GM18870 (cell line): ENCODE measurements around the gene SLC43A3.
"Not testable (repeated sequence)": the region's sequence is repeated elsewhere in the genome, so short reads cannot be mapped to it uniquely, and the experiment has no call there.

Experiments
- ATAC-seq: cut with Tn5 transposase; IDR thresholded peaks from one replicate; pipeline ENCODE4 v1.9.1; 2021; ENCODE audit warnings: moderate library complexity; ENCODE audit not compliant: unreplicated experiment

SLC43A3 gene

GRCh38 chr11:57387289-57388030 lies 39.5 kb downstream of the SLC43A3 start:
- ATAC-seq, result no peak

GRCh38 chr11:57386178-57386940 lies 40.6 kb downstream of the SLC43A3 start:
- ATAC-seq, result no peak

- no peak for ATAC-seq
Observed at GRCh38 chr11:57380975-57381374, 45.9 kb downstream of the SLC43A3 start, which contains the start of gene PRG3. TSS of gene PRG3 (minus strand) at chr11:57381150. CDS start at chr11:57380708, 442 bp downstream.

GRCh38 chr11:57379732-57380131 lies 47.2 kb downstream of the SLC43A3 start:
- no peak for ATAC-seq

DNA sequence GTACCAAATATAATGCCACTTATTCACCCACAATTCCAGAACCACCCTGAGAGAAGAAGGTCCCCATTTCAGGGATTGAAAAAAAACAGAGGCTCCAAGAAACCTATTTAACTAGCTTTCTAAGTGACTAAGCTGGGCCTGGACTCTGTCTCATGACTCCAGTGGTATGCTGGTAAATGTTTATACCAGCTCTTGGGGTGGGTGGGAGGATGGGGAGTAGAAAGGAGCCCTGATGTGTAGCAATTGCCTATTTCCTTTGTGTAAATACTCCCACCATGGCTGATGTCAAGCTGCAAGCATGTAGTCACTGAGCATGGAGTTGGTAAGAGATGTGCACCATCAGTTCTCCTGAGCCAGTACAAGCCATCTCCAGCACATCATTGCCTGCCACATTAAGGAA lies 48.7 kb downstream of the SLC43A3 start:
- no peak for ATAC-seq

DNA sequence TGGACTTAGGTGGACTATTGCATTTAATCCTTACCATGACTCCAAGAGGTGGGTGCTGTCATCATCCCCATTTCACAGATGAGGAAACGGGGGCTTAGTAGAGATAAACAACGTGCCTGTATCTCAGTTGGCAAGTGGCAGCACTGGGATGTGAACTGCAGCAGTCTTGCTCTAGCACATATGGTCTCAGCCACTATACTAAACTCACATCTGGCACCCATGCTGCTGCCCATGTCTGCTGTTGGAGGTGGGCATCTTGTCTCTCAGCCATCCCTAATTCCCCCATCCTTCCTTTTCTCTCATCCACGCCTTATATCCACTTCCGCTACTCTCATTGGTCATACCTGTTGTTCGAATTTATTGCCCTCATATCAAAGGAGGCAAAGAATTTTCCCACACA lies 49.8 kb downstream of the SLC43A3 start:
- ATAC-seq, result no peak

DNA sequence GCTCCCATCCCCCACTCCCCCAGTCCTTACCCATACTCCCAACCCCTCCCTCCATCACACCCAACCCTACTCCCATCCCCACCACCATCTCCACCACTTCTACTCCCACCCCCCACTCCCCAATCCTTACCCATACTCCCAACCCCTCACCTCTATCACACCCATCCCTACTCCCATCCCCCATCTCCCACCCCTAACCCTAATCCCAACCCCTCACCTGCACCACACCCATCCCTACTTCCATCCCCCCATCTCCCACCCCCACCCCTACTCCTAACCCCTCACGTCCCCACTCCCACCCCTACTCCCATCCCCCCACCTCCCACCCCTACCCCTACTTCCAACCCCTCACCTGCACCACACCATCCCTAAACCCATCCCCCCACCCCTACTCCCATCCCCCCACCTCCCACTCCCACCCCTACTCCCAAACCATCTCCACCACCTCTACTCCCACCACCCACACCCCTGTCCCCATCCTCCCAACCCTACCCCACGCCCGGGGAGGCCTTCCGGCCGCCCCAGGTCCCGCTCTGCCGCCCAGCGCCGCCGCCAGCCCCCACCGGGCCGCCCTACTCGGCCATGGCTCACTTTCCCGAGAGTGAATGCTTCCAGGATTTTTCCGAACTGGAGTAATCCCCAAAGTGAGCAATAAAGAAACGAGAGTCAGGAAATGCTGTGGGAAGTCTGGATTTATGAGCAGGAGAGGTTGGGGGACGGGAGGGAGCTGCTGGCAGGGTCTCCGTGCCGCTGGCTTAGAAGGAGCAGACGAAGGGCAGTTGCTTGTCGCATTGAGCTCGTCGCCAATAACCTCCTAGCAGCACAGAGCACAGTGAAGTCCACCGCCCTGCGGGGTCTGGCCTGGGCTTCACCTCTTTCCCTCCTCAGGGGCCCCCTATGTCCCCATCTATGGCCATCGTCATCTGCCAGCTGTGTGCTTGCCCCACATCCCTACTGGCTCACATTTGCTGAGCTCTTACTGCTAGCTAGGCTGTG lies 50.5 kb downstream of the SLC43A3 start:
- ATAC-seq, result no peak

DNA sequence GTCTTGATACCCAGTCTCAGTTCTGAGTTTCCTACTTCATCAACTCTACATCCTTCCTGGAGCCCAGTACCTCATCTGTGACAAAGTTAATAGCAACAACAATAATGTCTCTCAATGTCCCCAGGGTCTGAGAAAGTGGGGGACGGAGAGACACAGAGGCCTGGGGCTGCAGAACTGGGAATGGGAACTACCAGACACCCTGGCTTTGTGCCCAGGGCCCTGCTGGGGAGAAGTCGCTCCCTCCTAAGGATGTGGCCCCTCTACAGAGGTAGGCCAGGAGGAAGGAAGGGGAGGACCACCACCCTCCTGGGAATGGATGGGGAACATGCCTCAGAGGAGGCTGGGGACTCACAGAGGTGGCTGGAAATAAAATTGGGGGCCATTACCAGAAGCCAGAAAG lies 51.4 kb downstream of the SLC43A3 start:
- ATAC-seq, result no peak

DNA sequence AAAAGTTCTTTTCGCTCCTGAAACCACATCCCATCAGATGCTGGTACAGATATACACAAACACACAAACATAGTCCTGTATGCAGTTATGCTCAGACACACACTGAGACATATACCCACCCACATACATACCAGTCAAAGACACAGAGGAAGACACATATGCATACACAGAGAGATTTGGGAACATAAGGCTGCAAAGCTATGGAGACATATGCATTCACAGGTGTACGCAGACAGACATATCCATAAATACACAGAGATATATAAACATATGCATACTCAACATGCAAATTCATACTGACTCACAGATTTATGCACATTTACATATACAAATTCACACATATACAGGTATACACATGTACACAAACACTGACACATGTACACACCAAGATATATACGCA lies 52.0 kb downstream of the SLC43A3 start:
- no peak for ATAC-seq

- no peak for ATAC-seq
Observed at GRCh38 chr11:57373146-57373545, 53.8 kb downstream of the SLC43A3 start.

DNA sequence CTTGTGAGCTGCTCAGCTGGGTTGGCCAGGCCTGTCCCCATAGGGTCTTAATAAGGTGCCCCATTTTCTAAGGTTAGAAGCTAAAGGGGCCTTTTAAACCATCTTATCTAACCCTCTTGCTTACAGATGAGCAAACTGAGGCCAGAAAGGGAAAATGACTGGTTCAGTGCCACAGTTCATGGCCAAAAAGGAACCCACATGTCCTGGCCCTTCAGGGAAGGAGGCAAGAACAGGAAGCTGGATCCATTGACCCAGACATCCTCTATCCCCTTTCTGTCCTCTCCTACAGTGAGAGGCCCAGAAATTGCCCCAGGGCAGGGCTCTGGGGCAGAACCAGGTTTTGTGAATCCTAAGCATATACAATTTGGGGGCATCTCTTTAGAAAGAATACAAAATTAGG lies 56.0 kb downstream of the SLC43A3 start:
- ATAC-seq, result no peak

DNA sequence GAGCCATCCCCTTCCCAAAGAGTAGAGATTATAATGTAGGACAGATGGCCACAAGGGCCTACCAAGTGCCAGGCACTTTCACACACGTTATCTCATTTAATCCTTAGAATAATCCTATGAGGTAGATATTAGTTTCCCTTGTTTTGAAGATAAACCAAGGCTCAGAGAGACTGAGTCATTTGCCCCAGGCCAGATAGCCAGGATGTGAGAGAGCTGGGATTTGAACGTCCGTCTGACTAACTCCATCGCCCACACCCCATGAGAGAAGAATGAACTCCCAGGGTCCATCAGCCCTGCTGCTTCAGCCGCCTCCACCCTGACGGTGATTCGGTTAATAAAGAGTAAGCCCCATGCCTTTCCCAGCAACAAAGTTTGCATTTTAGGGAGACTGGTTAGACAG lies 56.7 kb downstream of the SLC43A3 start:
- no peak for ATAC-seq

GRCh38 chr11:57368845-57369232 lies 58.1 kb downstream of the SLC43A3 start:
- no peak for ATAC-seq

DNA sequence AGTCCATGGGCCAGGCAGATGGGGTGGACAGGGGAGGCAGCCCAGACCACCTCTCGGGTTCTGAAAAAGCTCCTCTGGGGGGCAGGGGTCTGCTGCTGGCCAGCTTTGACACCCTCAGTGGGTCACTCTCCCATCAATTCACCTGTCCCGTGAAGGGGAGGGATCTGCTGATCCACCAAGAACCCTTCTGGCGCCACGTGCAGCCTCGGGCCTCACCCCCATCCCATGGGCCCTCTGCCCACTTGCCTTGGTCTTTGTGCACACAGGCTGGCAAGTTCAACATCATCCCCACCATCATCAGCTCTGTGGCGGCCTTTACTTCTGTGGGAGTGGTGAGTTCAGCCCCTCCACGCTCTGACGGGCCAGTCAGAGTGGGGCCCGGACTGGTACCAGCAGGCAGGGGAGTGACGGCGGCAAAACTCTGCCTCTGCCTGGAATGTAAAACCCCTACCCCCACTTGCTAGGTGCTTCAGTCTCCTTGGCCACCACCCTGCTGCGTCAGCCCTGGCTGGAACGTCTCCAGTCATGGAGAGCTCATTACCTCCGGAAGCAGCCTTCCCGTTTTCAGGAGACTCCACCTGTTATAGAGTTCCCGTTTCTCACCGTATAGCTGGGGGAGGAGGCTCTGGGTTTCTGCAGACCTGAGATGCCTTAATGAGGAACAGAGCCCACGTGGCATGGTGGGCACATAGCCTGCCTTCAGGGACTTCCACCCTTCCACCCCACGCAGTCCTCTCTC lies 58.6 kb downstream of the SLC43A3 start:
- no peak for ATAC-seq

DNA sequence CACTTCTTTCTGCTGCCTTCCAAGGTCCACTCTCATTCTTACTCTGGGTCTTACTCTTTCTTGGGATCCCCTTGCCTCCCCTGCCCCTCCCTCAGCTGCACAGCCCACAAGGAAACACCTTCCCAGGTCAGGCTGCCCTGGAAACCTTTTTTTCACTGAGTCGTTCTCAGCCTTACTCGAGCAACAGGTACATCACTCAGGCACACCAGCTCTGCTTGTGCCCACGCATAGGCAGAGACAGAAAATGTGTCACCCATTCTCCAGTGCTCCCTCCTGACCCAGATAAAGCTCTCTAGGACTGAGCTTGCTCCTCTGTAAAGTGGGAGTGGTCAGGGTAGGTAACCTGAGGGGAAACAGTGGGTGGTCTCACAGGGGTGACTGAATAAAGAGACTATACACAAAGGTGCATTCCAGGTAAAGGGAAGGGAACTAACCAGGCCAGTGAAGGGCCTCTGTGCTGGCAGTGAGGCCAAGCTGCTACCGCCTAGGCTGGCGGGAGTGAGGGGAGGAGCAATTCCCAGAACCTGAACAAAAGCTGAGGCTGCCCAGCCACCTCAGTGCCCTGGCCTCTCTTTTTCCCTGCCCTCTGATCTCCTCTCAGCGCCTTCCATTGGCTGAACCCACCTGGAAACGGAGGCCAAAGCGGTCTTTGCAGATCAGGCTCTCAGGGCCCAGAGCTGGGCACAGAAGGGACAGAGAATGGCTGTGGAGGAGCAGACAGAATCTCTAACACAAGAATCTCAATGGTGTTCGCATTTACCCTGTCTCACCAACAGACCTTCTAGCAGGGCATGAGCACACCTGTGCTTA lies 61.9 kb downstream of the SLC43A3 start:
- no peak for ATAC-seq

DNA sequence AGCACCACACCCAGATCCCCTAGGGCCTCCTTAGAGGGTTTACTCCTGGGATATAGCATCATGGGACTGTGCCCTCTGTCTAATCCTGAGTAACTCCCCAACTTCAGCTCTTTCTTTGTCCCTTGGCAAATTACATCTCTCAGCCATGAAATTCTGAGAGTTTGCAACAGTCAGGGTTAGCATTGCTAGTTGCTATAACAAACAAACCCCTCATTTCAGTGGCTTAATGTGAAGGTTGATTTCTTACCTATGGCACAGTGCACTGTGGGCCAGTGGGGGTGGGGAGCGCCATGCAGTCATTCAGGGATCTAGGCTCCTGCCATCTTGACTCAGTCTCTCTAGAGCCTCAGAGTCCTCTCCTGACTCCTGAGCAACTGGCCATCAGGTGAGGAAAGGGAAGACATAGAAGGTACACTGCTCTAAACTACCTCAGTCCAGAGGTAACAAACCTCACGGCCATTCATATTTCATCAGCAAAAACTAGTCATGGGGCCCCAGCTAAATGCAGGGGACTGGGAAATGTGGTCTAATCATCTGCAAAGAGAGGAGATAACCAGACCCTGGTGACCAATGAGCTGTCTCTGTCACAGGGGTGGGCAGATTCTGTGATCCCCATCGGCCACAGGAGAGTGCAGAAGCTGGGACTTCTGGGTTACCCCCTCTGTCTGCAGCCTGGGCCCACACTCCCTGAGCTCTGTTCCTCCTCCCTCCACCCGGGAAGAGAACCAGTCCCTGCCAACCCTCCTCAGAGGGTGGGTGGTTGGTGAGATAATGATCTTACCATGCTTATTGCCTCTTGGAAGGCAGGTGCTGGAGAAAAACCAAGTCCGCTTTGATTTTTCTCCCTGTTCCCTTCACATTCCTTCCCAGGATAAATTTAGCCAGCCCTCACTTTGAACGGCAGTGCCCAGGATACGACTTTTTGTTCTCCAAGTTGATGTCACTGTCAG lies 63.5 kb downstream of the SLC43A3 start:
- no peak for ATAC-seq

DNA sequence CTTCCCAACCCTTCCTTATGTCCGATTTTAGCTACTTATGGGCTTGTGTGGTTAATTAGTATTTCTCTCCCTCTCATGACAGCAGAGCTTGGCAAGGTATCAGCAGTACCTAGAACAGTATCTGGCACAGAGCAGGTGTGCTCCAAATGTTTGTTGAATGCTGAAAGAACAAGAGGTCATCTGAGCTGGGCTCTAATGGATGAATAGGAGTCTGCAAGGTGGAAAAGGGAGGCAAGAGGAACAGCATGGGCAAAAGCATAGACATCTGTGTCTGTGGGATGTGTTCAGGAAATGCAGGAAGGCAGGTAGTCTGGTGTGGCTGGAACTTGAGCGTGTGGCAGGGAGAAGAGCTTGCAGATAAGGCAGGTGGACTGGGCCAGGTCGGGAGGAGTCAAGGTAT lies 65.0 kb downstream of the SLC43A3 start:
- ATAC-seq, result no peak

DNA sequence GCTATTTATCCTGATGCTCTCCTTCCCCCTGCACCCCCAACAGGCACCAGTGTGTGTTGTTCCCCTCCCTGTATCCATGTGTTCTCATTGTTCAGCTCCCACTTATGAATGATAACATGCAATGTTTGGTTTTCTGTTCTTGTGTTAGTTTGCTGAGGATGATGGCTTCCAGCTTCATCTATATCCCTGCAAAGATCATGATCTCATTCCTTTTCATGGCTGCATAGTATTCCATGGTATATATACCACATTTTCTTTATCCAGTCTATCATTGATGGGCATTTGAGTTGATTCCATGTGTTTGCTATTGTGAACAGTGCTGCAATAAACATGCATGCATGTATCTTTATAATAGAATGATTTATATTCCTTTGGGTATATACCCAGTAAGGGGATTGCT lies 65.5 kb downstream of the SLC43A3 start:
- not testable (repeated sequence) for ATAC-seq

DNA sequence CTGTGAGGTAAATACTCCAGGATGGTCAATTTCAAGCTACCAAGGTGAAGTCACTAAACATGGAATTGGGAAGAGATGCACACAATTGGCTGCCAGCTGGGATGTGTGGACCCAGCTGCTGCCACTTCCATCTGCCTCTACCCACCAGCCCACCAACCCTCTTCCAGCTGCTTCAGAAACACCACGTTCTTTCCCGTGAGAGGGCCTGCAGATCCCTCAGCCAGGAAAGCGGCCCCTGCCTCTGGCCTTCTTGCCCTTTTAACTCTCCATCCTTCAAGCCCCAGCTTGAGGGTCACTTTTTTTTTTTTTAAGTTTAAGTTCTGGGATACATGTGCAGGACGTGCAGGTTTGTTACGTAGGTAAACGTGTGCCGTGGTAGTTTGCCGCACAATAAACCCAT lies 65.9 kb downstream of the SLC43A3 start:
- no peak for ATAC-seq
